Measurements from ENCODE around the gene SLFN5. TPM values are rescaled to one million over a fixed set of nuclear protein-coding genes. Genes with fewer than 3 reads are reported as not detected.

Gene SLFN5
- polyA plus RNA-seq, 1 of the 3 experiments (the other 2 are of a cell fraction): 1.4 TPM

DNA sequence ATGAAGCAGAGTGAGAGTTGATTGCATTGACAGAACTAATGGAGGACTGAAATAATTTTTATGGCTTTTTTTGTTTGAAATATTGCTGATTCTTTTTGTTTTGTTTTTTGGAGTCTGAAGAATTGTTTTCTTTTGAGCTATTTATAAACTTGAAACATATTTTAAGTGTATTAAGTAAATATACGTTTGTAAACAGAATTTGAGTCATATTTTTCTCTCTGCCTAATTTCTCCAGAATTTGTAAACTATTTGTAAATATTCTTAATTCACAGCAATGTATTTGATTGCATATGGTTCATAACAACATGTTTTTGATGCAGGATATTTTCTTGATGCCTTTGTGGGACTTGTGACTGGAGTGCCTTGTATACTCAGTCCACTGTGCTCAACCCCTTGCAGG lies 79.9 kb downstream of the SLFN5 start:
- TF ChIP-seq, protein P1, sequence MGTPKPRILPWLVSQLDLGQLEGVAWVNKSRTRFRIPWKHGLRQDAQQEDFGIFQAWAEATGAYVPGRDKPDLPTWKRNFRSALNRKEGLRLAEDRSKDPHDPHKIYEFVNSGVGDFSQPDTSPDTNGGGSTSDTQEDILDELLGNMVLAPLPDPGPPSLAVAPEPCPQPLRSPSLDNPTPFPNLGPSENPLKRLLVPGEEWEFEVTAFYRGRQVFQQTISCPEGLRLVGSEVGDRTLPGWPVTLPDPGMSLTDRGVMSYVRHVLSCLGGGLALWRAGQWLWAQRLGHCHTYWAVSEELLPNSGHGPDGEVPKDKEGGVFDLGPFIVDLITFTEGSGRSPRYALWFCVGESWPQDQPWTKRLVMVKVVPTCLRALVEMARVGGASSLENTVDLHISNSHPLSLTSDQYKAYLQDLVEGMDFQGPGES (IDR thresholded peaks at IDR 0.05; ENCODE audit: low read depth, low read length): no peak
- no peak for TF ChIP-seq MEF2A (IDR thresholded peaks at IDR 0.05; ENCODE audit: borderline replicate concordance, low read depth)
- TF ChIP-seq, protein P2, sequence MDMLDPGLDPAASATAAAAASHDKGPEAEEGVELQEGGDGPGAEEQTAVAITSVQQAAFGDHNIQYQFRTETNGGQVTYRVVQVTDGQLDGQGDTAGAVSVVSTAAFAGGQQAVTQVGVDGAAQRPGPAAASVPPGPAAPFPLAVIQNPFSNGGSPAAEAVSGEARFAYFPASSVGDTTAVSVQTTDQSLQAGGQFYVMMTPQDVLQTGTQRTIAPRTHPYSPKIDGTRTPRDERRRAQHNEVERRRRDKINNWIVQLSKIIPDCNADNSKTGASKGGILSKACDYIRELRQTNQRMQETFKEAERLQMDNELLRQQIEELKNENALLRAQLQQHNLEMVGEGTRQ (IDR thresholded peaks at IDR 0.05; ENCODE audit: borderline replicate concordance, low read depth, low read length): no peak
- TF ChIP-seq, protein P3, sequence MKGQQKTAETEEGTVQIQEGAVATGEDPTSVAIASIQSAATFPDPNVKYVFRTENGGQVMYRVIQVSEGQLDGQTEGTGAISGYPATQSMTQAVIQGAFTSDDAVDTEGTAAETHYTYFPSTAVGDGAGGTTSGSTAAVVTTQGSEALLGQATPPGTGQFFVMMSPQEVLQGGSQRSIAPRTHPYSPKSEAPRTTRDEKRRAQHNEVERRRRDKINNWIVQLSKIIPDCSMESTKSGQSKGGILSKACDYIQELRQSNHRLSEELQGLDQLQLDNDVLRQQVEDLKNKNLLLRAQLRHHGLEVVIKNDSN (IDR thresholded peaks at IDR 0.05; ENCODE audit: borderline replicate concordance, low read depth): no peak
- no peak overlapping the region for H3K4me3 ChIP-seq (ENCODE audit: low read depth in 2 of 2, low read length in 1 of 2)
- H3K4me1 ChIP-seq (ENCODE audit: control insufficient read depth in 1 of 2, insufficient read depth in 2 of 2, low read depth in 1 of 2, low read length in 1 of 2): no peaks in the 10 kb centered on the region
- H3K27me3 ChIP-seq (ENCODE audit: insufficient read depth): no peaks in the 10 kb centered on the region
- no peak overlapping the region for H3K4me2 ChIP-seq
- CTCF ChIA-PET: interaction anchor here (1.2 to 1.6 kb wide), 2 partner anchors 10 to 326 kb away, joined by 3 to 7 read pairs; no protein-coding TSS in a partner anchor
- POLR2A ChIA-PET: no interaction called here
- no peak for DNase-seq
- no peaks in the 10 kb centered on the region for H3K79me2 ChIP-seq (ENCODE audit: insufficient read depth)
- H3K9me2 ChIP-seq: no peaks in the 10 kb centered on the region
- H2AFZ ChIP-seq (ENCODE audit: low read depth): no peak overlapping the region
- 0% methylated on average over 1 of the region's 1 CpG for WGBS (ENCODE audit: low lambda C conversion rate)
- no peak overlapping the region for H3K9ac ChIP-seq
- H3F3A ChIP-seq (replicated peaks; ENCODE audit: insufficient read depth): no peaks in the 10 kb centered on the region
- no peaks in the 10 kb centered on the region for H3K9me3 ChIP-seq
- H3K27ac ChIP-seq (ENCODE audit: low read depth in 2 of 2, low read length in 1 of 2): no peak overlapping the region
- H3K36me3 ChIP-seq (replicated peaks in 1 of 2; ENCODE audit: control insufficient read depth in 1 of 2, insufficient read depth in 2 of 2, low read length in 1 of 2): no peaks in the 10 kb centered on the region
- H4K20me1 ChIP-seq (ENCODE audit: insufficient read depth): no peaks in the 10 kb centered on the region

Other genes starting within 250 kb of the SLFN5 start
- gene RFFL, start 179.4 kb upstream of the SLFN5 start, polyA plus RNA-seq (2012; rRNA removed): 10.1 and 12.7 TPM in 2 replicates
- 11.6 and 13.7 TPM in 2 replicates for gene RAD51D, start 123.2 kb upstream of the SLFN5 start, polyA plus RNA-seq (2012; rRNA removed)
- gene FNDC8, start 121.5 kb upstream of the SLFN5 start, polyA plus RNA-seq (2012; rRNA removed): not detected in 2 replicates
- 22.1 and 25.3 TPM in 2 replicates for gene NLE1, start 100.8 kb upstream of the SLFN5 start, polyA plus RNA-seq (2012; rRNA removed)
- gene UNC45B, start 95.3 kb upstream of the SLFN5 start, polyA plus RNA-seq (2012; rRNA removed): not detected in 2 replicates
- not detected in 2 replicates for gene SLC35G3, start 48.7 kb upstream of the SLFN5 start, polyA plus RNA-seq (2012; rRNA removed)
- gene SLFN11, start 130.5 kb downstream of the SLFN5 start, polyA plus RNA-seq (2012; rRNA removed): 0.02 TPM in 2 replicates
- gene SLFN12, start 189.4 kb downstream of the SLFN5 start, polyA plus RNA-seq (2012; rRNA removed): 5.6 and 8.0 TPM in 2 replicates
- gene SLFN13, start 205.7 kb downstream of the SLFN5 start, polyA plus RNA-seq (2012; rRNA removed): under 0.01 TPM in 1 of 2 replicates, not detected in the other

Data from SK-N-SH (cell line).